GM21619 (cell line): ENCODE data around the gene PARN.

Experiments
- ATAC-seq: cut with Tn5 transposase; IDR thresholded peaks from one replicate; pipeline ENCODE4 v1.9.1; 2021; ENCODE audit not compliant: unreplicated experiment

Gene PARN

GRCh38 chr16:14475370-14476139 lies 154.5 kb downstream of the PARN start:
- no peak for ATAC-seq

DNA sequence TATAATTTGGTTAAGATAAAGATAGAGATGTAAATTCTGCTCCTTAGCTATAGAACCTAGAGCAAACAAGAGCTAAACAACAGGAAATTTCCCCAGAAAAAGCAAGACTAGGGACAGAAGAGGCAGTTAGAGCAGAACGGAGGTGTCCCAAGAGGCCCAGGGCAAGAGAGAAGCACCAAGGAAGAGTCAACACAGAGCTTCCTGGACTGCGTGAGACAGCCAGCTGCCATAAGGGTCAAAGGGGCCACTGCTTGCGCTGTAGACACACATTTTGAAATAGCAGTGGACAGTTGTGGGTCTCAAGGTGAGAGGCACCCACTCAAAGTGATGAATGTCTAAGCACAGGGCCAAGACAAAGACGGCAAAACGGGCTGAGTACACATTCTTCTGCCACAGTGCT lies 156.6 kb downstream of the PARN start:
- no peak for ATAC-seq

GRCh38 chr16:14472357-14472756 lies 157.7 kb downstream of the PARN start:
- ATAC-seq, result no peak

- ATAC-seq, result no peak
These were observed 159.3 kb downstream of the PARN start for GRCh38 chr16:14470788-14471187.

- ATAC-seq, result no peak
These were observed 164.3 kb downstream of the PARN start for GRCh38 chr16:14465799-14466198.

DNA sequence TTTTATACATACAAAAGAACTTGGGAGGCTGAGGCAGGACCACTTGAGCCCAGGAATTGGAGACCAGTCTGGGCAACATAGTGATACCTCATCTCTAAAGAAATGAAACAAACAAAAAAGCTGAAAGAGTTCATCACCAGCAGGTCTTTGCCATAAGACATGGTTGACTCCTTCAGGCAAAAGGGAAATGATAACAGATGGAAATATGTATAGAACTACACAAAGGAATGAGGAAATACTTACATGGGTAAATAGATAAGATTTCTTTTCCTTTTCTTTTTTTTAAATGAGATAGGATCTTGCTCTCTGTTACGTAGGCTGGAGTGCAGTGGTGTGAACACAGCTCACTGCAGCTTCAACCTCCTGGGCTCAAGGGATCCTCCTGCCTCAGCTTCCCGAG lies 165.3 kb downstream of the PARN start:
- ATAC-seq, result no peak

GRCh38 chr16:14464192-14464591 lies 165.9 kb downstream of the PARN start:
- no peak for ATAC-seq

DNA sequence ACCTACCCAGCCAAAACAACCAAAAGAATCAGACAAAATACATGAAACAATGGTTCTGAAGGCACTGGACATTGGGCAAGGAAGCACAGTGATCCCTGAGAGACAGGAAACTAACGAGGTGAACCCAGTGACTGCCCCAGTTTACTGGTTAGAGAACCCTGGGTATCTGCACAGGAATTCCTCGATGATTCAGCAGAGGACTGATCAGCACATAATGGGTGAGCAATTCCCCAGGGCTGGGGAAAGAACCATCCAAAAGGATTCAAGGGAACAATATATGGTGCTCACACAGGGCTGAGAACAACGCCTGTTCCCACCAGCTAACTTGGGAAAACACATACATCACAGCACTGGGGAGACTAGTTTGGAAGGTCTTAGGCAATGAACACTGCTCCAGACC lies 167.2 kb downstream of the PARN start:
- no peak for ATAC-seq

- ATAC-seq, result no peak
These were observed 169.3 kb downstream of the PARN start for GRCh38 chr16:14460726-14461125.

- ATAC-seq, result no peak
These were observed 171.5 kb downstream of the PARN start for GRCh38 chr16:14458576-14458975.

GRCh38 chr16:14456793-14457481 lies 173.1 kb downstream of the PARN start:
- no peak for ATAC-seq

GRCh38 chr16:14455573-14455972 lies 174.5 kb downstream of the PARN start:
- ATAC-seq, result no peak

GRCh38 chr16:14454391-14454790 lies 175.7 kb downstream of the PARN start:
- no peak for ATAC-seq

- no peak for ATAC-seq
These were observed 178.0 kb downstream of the PARN start for GRCh38 chr16:14452066-14452465.

DNA sequence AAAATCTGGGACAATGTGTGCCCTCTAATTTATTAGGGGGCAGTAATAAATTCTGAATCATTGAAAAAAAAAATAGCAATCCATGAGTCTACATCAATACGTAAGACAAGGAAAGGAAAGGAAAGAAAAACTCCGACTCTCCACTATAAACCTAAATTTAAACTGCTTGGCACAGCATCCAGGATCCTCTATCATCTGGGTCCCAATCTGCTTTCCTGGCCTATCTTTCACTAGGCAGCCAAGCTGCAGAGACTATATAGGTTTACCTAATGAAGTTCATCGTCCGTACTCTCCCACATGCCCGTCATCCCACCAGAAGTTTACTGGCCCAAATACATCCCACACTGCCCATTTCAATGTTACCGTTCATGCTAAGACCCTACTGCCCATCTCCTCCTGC lies 179.2 kb downstream of the PARN start:
- no peak for ATAC-seq

DNA sequence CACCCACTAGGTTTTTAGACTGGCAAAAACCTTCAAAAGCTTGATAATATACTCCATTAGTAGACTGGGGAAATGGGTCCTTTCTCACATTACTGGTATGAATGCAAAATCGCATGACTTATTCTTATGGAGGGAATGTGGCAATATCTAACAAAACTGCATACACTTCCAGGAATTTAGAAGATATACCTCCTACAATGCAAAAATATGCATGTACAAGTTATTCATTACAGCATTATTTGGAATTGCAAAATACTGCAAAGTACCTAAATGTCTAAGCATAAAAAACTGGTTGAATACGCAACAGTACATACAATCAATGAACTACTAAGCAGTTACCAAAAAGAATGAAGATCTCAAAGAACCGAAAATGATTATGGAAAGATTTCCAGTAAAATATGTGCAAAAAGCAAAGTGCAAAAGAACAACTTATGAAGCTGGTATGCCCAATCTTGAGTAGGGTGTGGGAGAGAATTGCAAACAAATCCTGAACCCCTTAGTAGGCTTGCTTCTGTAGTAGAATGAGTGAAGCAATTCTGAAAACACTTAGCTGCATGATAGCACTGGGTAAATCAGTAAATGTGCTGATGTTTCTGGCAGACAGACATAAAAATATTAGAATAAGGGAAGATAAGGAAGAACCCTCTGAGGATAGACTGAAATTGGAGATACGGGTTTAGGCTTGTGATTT lies 180.1 kb downstream of the PARN start:
- no peak for ATAC-seq

GRCh38 chr16:14449334-14449733 lies 180.7 kb downstream of the PARN start:
- no peak for ATAC-seq

DNA sequence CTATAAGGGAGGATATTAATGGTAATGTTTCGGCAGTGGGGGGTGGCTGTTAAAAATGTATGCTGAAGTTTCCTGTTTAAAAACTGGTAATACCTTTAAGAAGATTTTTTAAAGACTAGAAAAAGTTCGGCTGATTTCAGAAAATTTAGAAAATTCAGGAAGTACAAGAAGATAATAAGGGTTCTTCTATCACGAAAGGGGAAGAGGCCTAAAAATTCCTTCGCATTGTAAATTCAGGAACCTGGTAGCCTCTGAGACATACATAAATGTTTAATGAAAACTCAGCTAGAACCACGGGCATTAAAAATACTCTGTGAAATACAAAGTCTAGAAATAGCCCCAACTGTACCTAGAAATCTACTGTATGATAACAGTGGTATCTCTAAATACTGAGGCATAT lies 181.2 kb downstream of the PARN start:
- ATAC-seq, result no peak

- ATAC-seq, result no peak
These were observed 182.3 kb downstream of the PARN start for GRCh38 chr16:14447783-14448182.

- ATAC-seq, result no peak
These were observed 183.3 kb downstream of the PARN start for GRCh38 chr16:14446796-14447195.

- ATAC-seq, result no peak
These were observed 183.9 kb downstream of the PARN start for GRCh38 chr16:14445937-14446715.
